NCI-H226 (cell line): ENCODE results near the gene EIF2D.
"Not testable (repeated sequence)": the region's sequence is repeated elsewhere in the genome, so short reads cannot be mapped to it uniquely, and the experiment has no call there.

ENCODE experiments used
- DNase-seq: peaks from one replicate; pipeline ENCODE4 v3.0.0-alpha.2; 2015

Gene EIF2D

GRCh38 chr1:206586501-206587445 lies 25.5 kb downstream of the EIF2D start:
- no peak for DNase-seq

DNA sequence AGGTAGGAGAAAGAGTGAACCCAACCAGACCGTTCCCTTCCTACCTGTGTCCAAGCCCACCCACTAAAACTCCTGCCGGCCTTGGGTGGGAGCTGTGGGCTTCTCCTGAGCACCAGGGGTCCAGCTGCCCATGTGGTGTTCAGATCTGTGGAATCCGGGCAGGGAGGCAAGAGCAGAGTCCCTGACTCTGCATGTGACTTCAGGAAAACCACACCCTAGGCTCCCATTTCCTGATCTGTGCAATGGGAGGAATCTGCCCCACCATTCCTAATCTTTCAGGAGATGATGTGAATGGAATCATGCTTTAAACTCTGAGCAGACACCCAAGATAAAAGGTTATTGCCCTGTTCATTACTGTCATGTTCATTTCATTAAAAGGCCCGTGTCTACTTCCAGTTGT lies 27.6 kb downstream of the EIF2D start:
- no peak for DNase-seq

DNA sequence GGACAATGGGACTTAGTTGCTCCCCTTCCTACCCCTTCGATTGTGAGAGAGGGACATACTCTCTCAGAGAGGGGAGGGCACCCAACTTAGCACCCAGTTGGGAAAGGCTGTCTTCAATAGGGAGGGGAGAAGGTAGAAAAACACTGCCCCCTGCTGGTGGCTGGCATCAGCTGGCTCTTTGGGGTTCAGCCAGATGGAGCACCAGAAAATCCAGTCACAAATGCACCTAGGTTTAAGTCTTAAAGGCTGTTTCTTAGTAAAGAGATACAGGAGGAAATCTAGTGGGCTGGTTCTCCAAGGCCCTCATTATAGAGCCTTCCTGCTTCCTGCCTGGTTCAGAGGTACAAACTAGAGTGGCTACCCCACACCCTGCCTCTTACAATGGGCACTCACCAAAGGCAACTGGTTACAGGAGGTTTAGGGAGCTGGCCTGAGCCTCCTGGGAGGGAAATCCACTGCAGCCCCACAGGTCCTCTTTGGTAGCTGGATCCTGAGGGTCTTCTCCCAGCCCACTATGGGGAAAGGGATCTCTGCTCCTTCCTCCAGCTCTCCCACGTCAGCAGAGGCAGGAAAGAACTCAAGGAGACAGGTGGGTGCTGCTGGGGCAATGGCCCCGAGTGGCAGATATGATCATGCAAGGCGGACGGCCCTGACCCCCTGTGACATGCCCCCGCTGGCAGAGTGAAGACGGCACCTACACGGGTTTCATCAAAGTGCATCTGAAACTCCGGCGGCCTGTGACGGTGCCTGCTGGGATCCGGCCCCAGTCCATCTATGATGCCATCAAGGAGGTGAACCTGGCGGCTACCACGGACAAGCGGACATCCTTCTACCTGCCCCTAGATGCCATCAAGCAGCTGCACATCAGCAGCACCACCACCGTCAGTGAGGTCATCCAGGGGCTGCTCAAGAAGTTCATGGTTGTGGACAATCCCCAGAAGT lies 28.3 kb downstream of the EIF2D start:
- DNase-seq = peak; percentile 33

- no peak for DNase-seq
Observed at GRCh38 chr1:206582971-206583706, 29.1 kb downstream of the EIF2D start.

DNA sequence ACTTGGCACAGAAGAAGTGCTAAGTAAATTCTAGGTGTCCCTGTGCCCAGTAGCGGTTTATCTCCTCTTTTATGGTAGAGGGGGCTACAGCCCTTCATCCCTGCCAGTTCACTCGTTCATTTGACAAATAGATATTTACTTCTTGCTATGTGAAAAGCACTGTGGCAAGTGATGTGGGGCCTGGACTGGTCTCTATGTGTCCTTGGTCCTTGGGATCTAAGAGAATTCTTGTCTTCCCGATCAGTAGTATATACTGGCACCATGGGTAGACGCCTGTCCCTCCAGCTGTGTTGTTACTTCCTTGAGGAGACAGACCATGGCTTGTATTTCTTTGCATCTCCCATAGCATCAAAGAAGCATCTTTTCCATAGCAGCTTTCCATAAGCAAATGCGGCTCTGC lies 29.7 kb downstream of the EIF2D start:
- DNase-seq = no peak

DNA sequence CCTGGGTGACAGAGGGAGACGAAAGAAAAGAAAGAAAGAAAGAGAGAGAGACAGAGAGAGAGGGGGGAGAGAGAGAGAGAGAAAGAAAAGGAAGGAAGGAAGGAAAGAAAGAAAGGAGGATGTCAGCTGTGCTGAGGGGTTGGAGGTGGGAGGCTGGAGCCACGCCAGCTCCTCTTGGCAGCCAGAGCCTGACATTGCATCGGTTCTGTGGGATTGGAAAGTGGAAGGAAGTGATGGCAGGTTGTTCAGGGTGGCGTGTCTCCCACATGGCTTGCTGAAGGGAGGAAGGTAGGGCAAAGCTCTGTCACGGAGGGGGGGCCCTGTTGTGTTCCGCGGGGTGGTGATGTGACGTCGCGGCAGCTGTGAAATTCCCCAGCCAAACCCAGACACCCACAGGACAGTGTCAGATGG lies 30.7 kb downstream of the EIF2D start:
- DNase-seq = no peak

GRCh38 chr1:206581114-206581497 lies 31.2 kb downstream of the EIF2D start:
- not testable (repeated sequence) for DNase-seq

- no peak for DNase-seq
Observed at GRCh38 chr1:206580438-206581113, 31.7 kb downstream of the EIF2D start.

GRCh38 chr1:206579747-206580437 lies 32.4 kb downstream of the EIF2D start:
- no peak for DNase-seq

DNA sequence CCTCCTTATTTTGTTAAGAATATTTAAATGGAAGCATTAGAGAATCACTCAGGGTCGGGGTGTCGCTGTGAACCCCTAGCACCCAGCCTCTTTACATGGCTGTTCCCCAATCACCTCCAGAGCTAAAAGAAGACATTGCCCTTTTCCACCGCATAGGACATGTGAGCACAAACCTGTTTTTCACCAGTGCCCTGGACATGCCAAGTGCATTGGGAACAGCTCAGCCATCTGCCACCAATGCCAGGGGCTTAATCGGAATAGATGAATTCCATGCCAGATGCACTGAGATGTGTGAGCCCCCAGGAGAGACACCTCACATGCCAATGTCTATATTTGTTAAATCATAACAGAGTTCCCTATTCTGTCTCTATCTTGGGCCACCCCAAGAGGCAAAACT lies 33.3 kb downstream of the EIF2D start:
- DNase-seq = no peak

DNA sequence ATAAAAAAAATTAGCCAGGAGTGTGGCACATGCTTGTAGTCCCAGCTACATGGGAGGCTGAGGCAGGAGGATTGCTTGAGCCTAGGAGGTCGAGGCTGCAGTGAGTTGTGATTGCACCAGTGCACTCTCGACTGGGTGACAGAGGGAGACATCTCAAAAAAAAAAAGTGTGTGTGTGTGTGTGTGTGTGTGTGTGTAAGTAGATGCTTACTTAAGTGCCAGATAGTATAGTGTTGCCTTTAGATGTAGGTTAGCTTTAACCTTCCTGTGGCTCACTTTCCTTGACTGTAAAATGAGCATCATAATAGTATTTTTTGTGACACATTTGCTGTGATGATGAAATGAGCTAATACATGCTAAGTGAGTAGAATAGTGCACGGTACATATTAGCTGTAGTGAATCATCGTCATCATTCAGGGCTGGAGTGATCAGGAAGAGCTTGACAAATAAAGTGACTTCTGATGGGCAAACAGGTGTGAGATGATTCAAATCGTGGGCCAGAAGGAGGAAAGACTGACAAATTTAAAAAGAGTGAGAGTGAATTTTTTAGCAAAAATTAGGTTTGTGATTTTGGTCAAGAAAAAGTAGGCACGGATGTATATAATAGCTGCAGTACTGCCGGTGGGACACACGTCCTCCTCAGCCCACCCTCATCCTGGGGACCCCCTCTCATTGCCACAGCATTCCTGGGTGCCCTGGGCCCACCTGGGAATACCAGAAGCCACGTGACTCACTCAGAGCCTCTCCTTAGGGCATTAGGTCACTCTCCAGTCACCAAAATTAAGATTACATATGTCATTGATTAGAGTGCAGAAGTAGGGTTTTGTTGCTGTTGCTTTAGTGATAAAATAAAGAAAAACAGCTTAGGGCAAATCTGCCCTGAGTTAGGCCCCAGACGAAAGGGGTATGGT lies 33.9 kb downstream of the EIF2D start:
- DNase-seq = no peak

DNA sequence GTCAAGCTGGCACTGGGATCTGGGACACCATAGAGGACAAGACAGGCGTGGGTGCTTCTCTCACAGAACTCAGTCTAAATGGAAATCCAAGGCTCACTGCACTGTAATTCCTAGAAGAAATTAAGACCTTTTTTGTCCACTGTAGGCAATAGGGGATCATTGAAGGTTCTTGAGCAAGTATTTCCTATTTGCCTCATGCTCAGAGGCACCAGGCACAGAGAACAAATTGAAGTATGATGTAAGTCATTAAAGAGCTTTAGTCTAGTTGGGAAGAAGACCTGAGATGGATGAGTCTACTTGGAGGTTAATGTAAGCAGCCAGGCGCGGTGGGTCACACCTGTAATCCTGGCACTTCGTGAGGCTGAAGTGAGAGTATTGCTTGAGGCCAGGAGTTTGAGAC lies 34.6 kb downstream of the EIF2D start:
- DNase-seq = no peak

DNA sequence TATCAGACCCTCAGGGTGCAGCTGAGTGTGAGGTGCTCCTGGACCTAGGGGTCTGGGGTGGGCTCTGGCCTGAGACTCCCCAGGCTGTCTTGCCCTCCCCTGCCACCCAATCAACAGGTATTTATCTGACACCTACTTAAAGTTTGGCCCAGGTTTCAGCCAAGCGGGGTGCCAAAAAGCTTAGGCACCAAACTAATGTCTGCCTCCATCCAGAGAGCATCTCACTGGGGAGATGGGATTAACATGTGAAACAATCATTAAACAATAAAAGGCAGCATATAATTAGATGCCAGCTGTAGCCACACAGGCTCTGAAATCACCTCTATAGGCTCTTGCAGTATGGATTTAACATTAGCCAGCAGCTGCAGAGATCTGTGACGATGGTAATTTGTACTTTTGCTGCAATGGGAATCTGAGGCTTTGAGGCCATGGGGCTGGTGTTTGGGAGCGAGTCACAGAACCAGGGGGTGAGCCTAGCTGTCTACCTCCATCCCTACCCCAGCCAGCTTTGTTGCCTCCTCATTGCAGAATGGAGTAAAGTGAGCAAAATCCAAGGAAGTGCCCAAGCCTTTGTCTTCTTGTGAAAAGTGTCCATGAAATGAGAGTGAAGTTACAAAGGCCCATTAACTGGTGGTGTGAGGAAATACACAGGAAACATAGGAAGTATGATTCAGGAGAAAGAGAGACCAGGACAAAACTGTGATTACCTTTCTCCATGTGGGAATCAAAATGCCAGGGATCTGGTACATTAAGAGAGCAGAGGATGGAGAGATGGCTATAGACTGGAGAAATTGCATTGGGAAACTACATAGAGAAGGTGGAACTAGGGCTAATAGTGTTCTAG lies 36.1 kb downstream of the EIF2D start:
- no peak for DNase-seq

GRCh38 chr1:206575165-206575893 lies 36.9 kb downstream of the EIF2D start:
- peak; percentile 81 for DNase-seq

DNA sequence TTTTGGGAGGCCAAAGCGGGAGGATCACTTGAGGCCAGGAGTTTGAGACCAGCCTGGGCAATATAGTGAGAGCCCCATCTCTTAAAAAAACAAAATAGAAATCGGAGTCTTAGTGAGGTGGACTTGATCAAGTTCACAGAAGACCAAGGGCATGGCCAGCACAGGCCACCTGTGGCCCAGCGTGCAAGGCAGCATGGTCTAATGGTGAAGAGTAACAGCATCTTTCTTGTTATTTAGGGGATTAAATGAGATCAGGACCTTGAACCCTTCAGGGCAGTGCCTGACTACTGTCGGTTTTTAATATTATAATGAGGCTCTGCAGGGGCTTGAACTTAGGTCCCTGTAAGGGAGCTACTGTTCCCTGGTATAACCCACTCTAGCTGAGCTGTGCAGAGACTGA lies 38.5 kb downstream of the EIF2D start:
- DNase-seq = no peak

GRCh38 chr1:206573319-206573718 lies 38.9 kb downstream of the EIF2D start:
- DNase-seq = no peak

DNA sequence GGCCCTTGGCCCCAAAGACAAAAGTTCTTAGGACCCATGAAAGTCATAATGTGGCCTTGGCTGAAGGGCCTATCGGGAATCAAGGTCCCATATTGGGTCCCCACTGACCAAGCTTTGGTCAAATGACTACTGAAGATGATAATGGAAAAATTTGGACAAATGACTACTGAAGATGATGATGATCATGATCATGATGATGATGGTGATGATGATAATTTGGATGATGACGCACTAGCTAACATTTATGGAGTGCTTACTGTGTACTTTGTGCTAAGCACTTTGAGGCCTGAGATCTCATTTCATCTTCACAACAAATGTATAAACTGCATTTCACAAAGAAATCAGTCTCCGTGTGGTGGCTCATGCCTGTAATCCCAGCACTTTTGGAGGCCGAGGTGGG lies 39.4 kb downstream of the EIF2D start:
- DNase-seq = no peak

DNA sequence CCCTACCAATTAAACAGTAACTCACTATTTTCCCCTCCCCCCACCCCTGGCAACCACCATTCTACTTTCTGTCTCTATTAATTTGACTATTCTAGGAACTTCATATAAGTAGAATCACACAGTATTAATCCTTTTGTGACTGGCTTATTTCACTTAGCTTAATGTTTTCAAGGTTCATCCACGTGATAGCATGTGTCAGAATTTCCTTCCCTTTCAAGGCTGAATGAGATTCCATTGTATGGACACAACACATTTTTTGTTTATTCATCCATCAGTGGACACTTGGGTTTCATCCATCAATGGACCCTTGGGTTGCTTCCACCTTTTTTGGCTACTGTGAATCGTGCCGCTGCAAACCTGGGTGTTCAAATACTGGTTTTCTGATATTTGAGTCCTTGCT lies 41.7 kb downstream of the EIF2D start:
- no peak for DNase-seq

DNA sequence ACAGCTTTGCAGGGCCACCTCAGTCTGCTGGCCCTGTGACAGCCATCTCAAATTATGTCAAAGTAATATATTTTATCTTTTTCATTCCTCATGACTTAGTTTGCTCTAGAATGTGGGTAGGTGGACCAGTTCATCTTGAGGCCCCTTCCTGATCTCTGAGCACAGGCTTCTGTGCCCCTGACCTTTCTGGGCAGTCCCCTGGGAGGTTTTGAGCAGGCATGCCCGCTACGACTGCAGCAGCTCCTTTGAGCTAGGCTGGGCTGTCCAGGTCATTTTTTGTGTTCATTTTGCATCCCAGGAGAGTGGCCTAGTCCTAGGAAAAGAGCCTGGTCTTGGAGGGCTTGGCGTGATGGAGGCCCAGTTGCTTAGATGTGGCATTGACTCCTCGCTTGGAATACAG lies 42.7 kb downstream of the EIF2D start:
- DNase-seq = no peak
